IMR-90 (cell line): ENCODE results near the gene KRTAP12-3. TPM values are rescaled to one million over a fixed set of nuclear protein-coding genes. Genes with fewer than 3 reads are reported as not detected.

Experiments
- ATAC-seq: fragments of 200-7000 bp; cut with Tn5 transposase; 2 replicates; pipeline ENCODE4 v1.9.1; 2020; ENCODE audit warnings: low read depth, mild to moderate bottlenecking, moderate library complexity
- Bru-seq: library from RNA; stranded (reverse); fragments of 400-500 nt; gene quantifications from one replicate; lab custom pipeline; 2021; lab: Mats Ljungman, UMichigan
- BruChase-seq, 2 experiments: library from RNA; stranded (reverse); fragments of 400-500 nt; gene quantifications; one replicate each; lab custom pipeline; 2021; lab: Mats Ljungman, UMichigan
- BruUV-seq: library from RNA; stranded (reverse); fragments of 400-500 nt; replicated peaks from 2 replicates; lab custom pipeline; 2021; lab: Mats Ljungman, UMichigan
- CTCF ChIA-PET: fragments of 300-600 bp; formaldehyde crosslinking; extraction: SDS; loops from one replicate; lab custom pipeline; 2021; ENCODE audit warnings: antibody characterized with exemption; lab: Yijun Ruan, JAX
- POLR2A ChIA-PET: fragments of 300-600 bp; sonication (Branson Sonifier 250); formaldehyde crosslinking; loops from one replicate; lab custom pipeline; 2022; ENCODE audit warnings: antibody characterized with exemption; ENCODE audit not compliant: unreplicated experiment; lab: Charles Lee
- DNase-seq: peaks from one replicate; pipeline ENCODE4 v3.0.0; 2013
- H2AFZ ChIP-seq: replicated peaks from 2 replicates; pipeline ENCODE3; 2013; ENCODE audit warnings: low read length, mild to moderate bottlenecking; ENCODE audit not compliant: poor library complexity
- H2AK5ac ChIP-seq: 2 replicates; pipeline ENCODE4 v1.6.1; 2013; ENCODE audit warnings: low read depth, low read length, inconsistent platforms
- H2AK9ac ChIP-seq: replicated peaks from 2 replicates; pipeline ENCODE3; 2013; ENCODE audit warnings: mild to moderate bottlenecking, low read depth, low read length, moderate library complexity; ENCODE audit not compliant: poor library complexity
- H2BK120ac ChIP-seq: 2 replicates; pipeline ENCODE4 v1.6.1; 2013; ENCODE audit warnings: low read depth, low read length, inconsistent platforms
- H2BK15ac ChIP-seq: 3 replicates; pipeline ENCODE4 v1.6.1; 2013; ENCODE audit warnings: low read depth, low read length, inconsistent platforms
- H2BK20ac ChIP-seq: 2 replicates; pipeline ENCODE4 v1.6.1; 2013; ENCODE audit warnings: low read depth, mild to moderate bottlenecking, inconsistent platforms, low read length, moderate library complexity
- H2BK5ac ChIP-seq: 2 replicates; pipeline ENCODE4 v1.6.1; 2013; ENCODE audit warnings: mild to moderate bottlenecking, low read depth, low read length, inconsistent platforms; ENCODE audit not compliant: poor library complexity, severe bottlenecking
- H3K14ac ChIP-seq: replicated peaks from 2 replicates; pipeline ENCODE4 v1.6.1; 2013; ENCODE audit warnings: low read depth, low read length, inconsistent platforms
- H3K18ac ChIP-seq: 2 replicates; pipeline ENCODE4 v1.6.1; 2013; ENCODE audit warnings: low read depth, low read length, control low read depth
- H3K23ac ChIP-seq: 2 replicates; pipeline ENCODE4 v1.6.1; 2013; ENCODE audit warnings: low read depth, low read length, inconsistent platforms
- H3K27ac ChIP-seq: 2 replicates; pipeline ENCODE4 v1.5.1; 2013; ENCODE audit warnings: mild to moderate bottlenecking, control low read depth, low read length; ENCODE audit not compliant: insufficient read depth
- H3K27me3 ChIP-seq: 2 replicates; pipeline ENCODE4 v1.6.1; 2013; ENCODE audit warnings: low read length; ENCODE audit not compliant: control insufficient read depth, insufficient read depth
- H3K36me3 ChIP-seq: 2 replicates; pipeline ENCODE4 v1.6.1; 2013; ENCODE audit warnings: low read length, mixed read lengths; ENCODE audit not compliant: control insufficient read depth, insufficient read depth
- H3K4ac ChIP-seq: 2 replicates; pipeline ENCODE4 v1.6.1; 2013; ENCODE audit warnings: low read depth, low read length, inconsistent platforms
- H3K4me1 ChIP-seq: 2 replicates; pipeline ENCODE4 v1.6.1; 2013; ENCODE audit warnings: low read length, mixed read lengths; ENCODE audit not compliant: control insufficient read depth, insufficient read depth
- H3K4me2 ChIP-seq: 2 replicates; pipeline ENCODE4 v1.6.1; 2013; ENCODE audit warnings: low read depth, mild to moderate bottlenecking, control low read depth, low read length, moderate library complexity
- H3K4me3 ChIP-seq: 2 replicates; pipeline ENCODE4 v1.5.1; 2013; ENCODE audit warnings: low read depth, mild to moderate bottlenecking, control low read depth, low read length, moderate library complexity; ENCODE audit not compliant: insufficient read depth
- H3K56ac ChIP-seq: 2 replicates; pipeline ENCODE4 v1.6.1; 2013; ENCODE audit warnings: low read length, inconsistent platforms; ENCODE audit not compliant: insufficient read depth; ENCODE audit errors: extremely low read depth
- H3K79me1 ChIP-seq, 2 experiments: 2 replicates each; pipeline ENCODE4 v1.6.1; 2013; ENCODE audit warnings: low read length in 2 of 2, inconsistent platforms in 1 of 2, low read depth in 1 of 2
- H3K9ac ChIP-seq: 2 replicates; pipeline ENCODE4 v1.6.1; 2013; ENCODE audit warnings: low read depth, low read length, control low read depth
- H3K9me1 ChIP-seq: 2 replicates; pipeline ENCODE4 v1.6.1; 2013; ENCODE audit warnings: low read length, inconsistent platforms; ENCODE audit not compliant: insufficient read depth
- H3K9me3 ChIP-seq: 2 replicates; pipeline ENCODE4 v1.6.1; 2013; ENCODE audit warnings: low read length; ENCODE audit not compliant: control insufficient read depth, insufficient read depth
- H4K20me1 ChIP-seq: 2 replicates; pipeline ENCODE4 v1.6.1; 2013; ENCODE audit warnings: low read length, inconsistent platforms; ENCODE audit not compliant: insufficient read depth
- H4K5ac ChIP-seq: 2 replicates; pipeline ENCODE4 v1.6.1; 2013; ENCODE audit warnings: mild to moderate bottlenecking, low read depth, low read length, control low read depth
- H4K8ac ChIP-seq, 2 experiments: 2 replicates each; pipeline ENCODE4 v1.6.1; 2013; ENCODE audit warnings: low read depth in 2 of 2, low read length in 2 of 2, control low read depth in 1 of 2, inconsistent platforms in 1 of 2
- H4K91ac ChIP-seq: 2 replicates; pipeline ENCODE4 v1.6.1; 2013; ENCODE audit warnings: low read depth, low read length, inconsistent platforms; ENCODE audit not compliant: insufficient read depth
- BHLHE40 ChIP-seq: fragments of 150-350 bp; IDR thresholded peaks from 2 replicates; pipeline ENCODE4 v1.6.1; 2016; ENCODE audit warnings: mild to moderate bottlenecking, low read depth, low read length
- CEBPB ChIP-seq: IDR thresholded peaks from 2 replicates; pipeline ENCODE4 v1.6.1; 2012; ENCODE audit warnings: low read depth, low read length, improper control_type of control experiment
- CHD1 ChIP-seq: IDR thresholded peaks from 2 replicates; pipeline ENCODE4 v1.6.1; 2012; ENCODE audit warnings: low read depth, low read length, improper control_type of control experiment
- FOS ChIP-seq: fragments of 150-350 bp; IDR thresholded peaks from 2 replicates; pipeline ENCODE4 v1.6.1; 2016; ENCODE audit warnings: low read depth, low read length
- MAFK ChIP-seq: IDR thresholded peaks from 2 replicates; pipeline ENCODE4 v1.6.1; 2012; ENCODE audit warnings: low read depth, low read length, improper control_type of control experiment
- MAZ ChIP-seq: IDR thresholded peaks from 2 replicates; pipeline ENCODE4 v1.6.1; 2012; ENCODE audit warnings: low read depth, mild to moderate bottlenecking, low read length, improper control_type of control experiment, moderate library complexity, borderline replicate concordance
- MXI1 ChIP-seq: IDR thresholded peaks from 2 replicates; pipeline ENCODE4 v1.6.1; 2012; ENCODE audit warnings: low read depth, mild to moderate bottlenecking, low read length, moderate library complexity, borderline replicate concordance
- NFE2L2 ChIP-seq: fragments of 150-350 bp; IDR thresholded peaks from 2 replicates; pipeline ENCODE4 v1.6.1; 2016; ENCODE audit warnings: low read depth, mild to moderate bottlenecking, low read length
- POLR2A ChIP-seq: IDR thresholded peaks from 2 replicates; pipeline ENCODE4 v1.6.1; 2012; ENCODE audit warnings: mild to moderate bottlenecking, low read depth, low read length
- RCOR1 ChIP-seq: IDR thresholded peaks from 2 replicates; pipeline ENCODE4 v1.6.1; 2012; ENCODE audit warnings: mild to moderate bottlenecking, low read length, improper control_type of control experiment; ENCODE audit not compliant: insufficient replicate concordance
- RFX5 ChIP-seq: IDR thresholded peaks from 2 replicates; pipeline ENCODE4 v1.8.0; 2012; ENCODE audit warnings: low read depth, mild to moderate bottlenecking, low read length, moderate library complexity
- SMC3 ChIP-seq: fragments of 150-350 bp; IDR thresholded peaks from 2 replicates; pipeline ENCODE4 v1.6.1; 2016; ENCODE audit warnings: low read depth, mild to moderate bottlenecking, antibody characterized with exemption, low read length, moderate library complexity
- WGBS, 2 experiments: methylation state at CpG; one replicate each; pipeline versions ENCODE4 v1.1.5 to v1.1.7; 2013; ENCODE audit warnings: missing lambda C conversion rate in 2 of 2; ENCODE audit not compliant: insufficient read length in 1 of 2; ENCODE audit errors: extremely low coverage in 2 of 2; 5-methylcytosine and 5-hydroxymethylcytosine counted together
- dilution Hi-C: fragments of 300-500 bp; cut with HindIII; formaldehyde crosslinking; loops from one replicate; pipeline ENCODE4 v1.14.3; 2018; ENCODE audit warnings: low sequenced_read_pairs; ENCODE audit not compliant: unreplicated experiment
- in situ Hi-C: fragments of 300-500 bp; cut with MboI; formaldehyde crosslinking; loops from 3 replicates; pipeline ENCODE4 v1.14.3; 2019; ENCODE audit warnings: low sequenced_read_pairs, inconsistent platforms, mixed read lengths
- intact Hi-C: fragments of 100-400 bp; cut with micrococcal nuclease; formaldehyde crosslinking; loops from 2 replicates; pipeline ENCODE4 v1.10.0; 2022
- long read RNA-seq: library from polyadenylated mRNA; unstranded; transcript quantifications from one replicate; pipeline ENCODE4 v2.0.0, GENCODE V29; 2021; ENCODE audit not compliant: unreplicated experiment
- polyA plus RNA-seq, 3 experiments: library from polyadenylated mRNA; depleted of rRNA; stranded (reverse); fragments of >200 nt; gene quantifications; 2 replicates each; pipeline ENCODE4 v1.2.3, GENCODE V29; 2012; ENCODE audit warnings: low replicate concordance in 1 of 3
- total RNA-seq: library from RNA; depleted of rRNA; stranded (reverse); fragments of >200 nt; gene quantifications from 2 replicates; pipeline ENCODE4 v1.2.3, GENCODE V29; 2012; rRNA removed
- TF ChIP-seq, protein P1 (sequence below): conservative IDR thresholded peaks from 2 replicates; pipeline ENCODE4 v1.5.1; 2012; ENCODE audit warnings: mild to moderate bottlenecking, low read depth, low read length, improper control_type of control experiment
- TF ChIP-seq, protein P2 (sequence below): fragments of 150-350 bp; IDR thresholded peaks from 2 replicates; pipeline ENCODE4 v1.6.1; 2016; ENCODE audit warnings: low read depth, mild to moderate bottlenecking, low read length, moderate library complexity, borderline replicate concordance

The KRTAP12-3 gene, protein sequence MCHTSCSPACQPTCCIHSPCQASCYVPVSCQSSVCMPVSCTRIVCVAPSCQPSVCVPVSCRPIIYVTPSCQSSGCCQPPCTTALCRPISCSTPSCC
- total RNA-seq (not detected in 2 replicates), polyA plus RNA-seq (2012; rRNA removed) (not detected in 2 replicates), Bru-seq, nascent RNA (not detected), BruChase-seq, experiment 1, labeled RNA remaining after a 6-hour chase (not detected), BruChase-seq, experiment 2, labeled RNA remaining after a 2-hour chase (not detected)
- not detected in 2 replicates for polyA plus RNA-seq (2012; cell fraction: cytosol; rRNA removed)
- not detected in 2 replicates for polyA plus RNA-seq (2012; cell fraction: nucleus; rRNA removed; ENCODE audit: low replicate concordance)
- long read RNA-seq = 0 reads

DNA sequence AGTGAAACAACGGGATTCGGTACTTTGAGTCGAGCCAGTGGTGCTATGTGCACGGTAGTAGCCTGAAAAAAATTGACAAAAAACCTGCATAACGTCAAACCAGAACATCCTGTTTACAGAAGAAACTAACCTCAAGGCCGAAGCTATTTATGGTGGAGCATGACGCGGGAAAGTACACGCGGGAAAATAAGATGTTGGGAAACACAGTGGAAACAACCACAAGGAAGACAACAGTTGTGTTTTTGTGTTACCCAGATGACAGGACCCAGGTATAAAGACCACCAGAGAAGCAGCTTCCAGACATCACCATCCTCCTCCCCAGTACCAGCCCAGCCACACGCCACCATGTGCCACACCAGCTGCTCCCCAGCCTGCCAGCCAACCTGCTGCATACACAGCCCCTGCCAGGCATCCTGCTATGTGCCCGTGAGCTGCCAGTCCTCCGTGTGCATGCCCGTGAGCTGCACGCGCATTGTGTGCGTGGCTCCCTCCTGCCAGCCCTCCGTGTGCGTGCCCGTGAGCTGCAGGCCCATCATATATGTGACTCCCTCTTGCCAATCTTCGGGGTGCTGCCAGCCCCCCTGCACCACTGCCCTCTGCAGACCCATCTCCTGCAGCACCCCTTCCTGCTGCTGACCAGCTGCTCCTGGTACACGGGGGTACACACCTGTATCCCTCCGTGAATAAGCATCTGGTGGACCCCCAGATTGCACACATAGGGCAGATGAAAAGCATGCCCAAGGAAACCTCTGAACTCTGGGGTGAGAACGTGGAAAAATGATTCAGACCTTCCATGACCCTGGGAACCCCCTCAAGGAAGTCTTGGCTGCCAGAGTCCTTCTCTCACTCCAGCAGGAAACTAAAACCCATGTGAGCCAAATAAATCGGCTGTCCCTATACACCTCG is at the start of gene KRTAP12-3:
KRTAP12-3 (plus strand) TSS at position 298 of the 906 bp plus-strand sequence; CDS start at position 346, 48 bp downstream.
- H2BK20ac ChIP-seq = no peak within 1 kb of the TSS
- H3K23ac ChIP-seq = no peak within 1 kb of the TSS
- DNase-seq (peak; percentile 7), ATAC-seq (no peak)
- no peak within 1 kb of the TSS for H2AK9ac ChIP-seq
- no peak within 1 kb of the TSS for H3K14ac ChIP-seq
- no peak within 1 kb of the TSS for H2BK15ac ChIP-seq
- BruUV-seq = no TSS peak
- ChIA-PET POLR2A (no interaction called here), CTCF (no interaction called here)
- H3K18ac ChIP-seq = no peak within 1 kb of the TSS
- H2AFZ ChIP-seq = peak within 1 kb of the TSS; percentile 14
- no peak within 1 kb of the TSS for H3K4me2 ChIP-seq
- no peak within 1 kb of the TSS for H2AK5ac ChIP-seq
- intact Hi-C loops (loop anchor here (10.0 kb wide), 1 partner anchor 57 kb away; the partner anchor contains the start of gene TSPEAR), dilution Hi-C loops (no loop called here), in situ Hi-C loops (no loop called here)
- H2BK5ac ChIP-seq = no peak within 1 kb of the TSS
- H3K36me3 ChIP-seq = no peaks in the 10 kb centered on the region
- no peaks in the 10 kb centered on the region for H3K9me1 ChIP-seq
- peaks cover 3% of the 10 kb centered on the region for H3K9me3 ChIP-seq
- no peak within 1 kb of the TSS for H3K9ac ChIP-seq
- no peak within 1 kb of the TSS for H4K91ac ChIP-seq
- 81% methylated on average over 6 of the region's 26 CpGs; no CpG with 5 or more reads in 1 of the 2 experiments for WGBS, 2 experiments
- peaks cover 2% of the 10 kb centered on the region; the same call in 1 of the 2 replicates for H3K27me3 ChIP-seq
- H4K8ac ChIP-seq = no peak within 1 kb of the TSS
- no peak within 1 kb of the TSS for H3K56ac ChIP-seq
- H3K27ac ChIP-seq = no peak within 1 kb of the TSS
- H4K5ac ChIP-seq = no peak within 1 kb of the TSS
- H4K20me1 ChIP-seq = no peaks in the 10 kb centered on the region
- H2BK120ac ChIP-seq = no peak within 1 kb of the TSS
- H3K4me3 ChIP-seq = no peak within 1 kb of the TSS
- H3K4me1 ChIP-seq = no peaks in the 10 kb centered on the region
- H3K79me1 ChIP-seq = no peaks in the 10 kb centered on the region
- no peak within 1 kb of the TSS for H3K4ac ChIP-seq
- TF ChIP-seq RFX5 (no peak), BHLHE40 (no peak), MAFK (no peak), CEBPB (no peak), FOS (no peak), POLR2A (no peak), MXI1 (no peak), NFE2L2 (no peak), CHD1 (no peak), SMC3 (no peak), MAZ (no peak), RCOR1 (no peak)
- TF ChIP-seq, protein P1, sequence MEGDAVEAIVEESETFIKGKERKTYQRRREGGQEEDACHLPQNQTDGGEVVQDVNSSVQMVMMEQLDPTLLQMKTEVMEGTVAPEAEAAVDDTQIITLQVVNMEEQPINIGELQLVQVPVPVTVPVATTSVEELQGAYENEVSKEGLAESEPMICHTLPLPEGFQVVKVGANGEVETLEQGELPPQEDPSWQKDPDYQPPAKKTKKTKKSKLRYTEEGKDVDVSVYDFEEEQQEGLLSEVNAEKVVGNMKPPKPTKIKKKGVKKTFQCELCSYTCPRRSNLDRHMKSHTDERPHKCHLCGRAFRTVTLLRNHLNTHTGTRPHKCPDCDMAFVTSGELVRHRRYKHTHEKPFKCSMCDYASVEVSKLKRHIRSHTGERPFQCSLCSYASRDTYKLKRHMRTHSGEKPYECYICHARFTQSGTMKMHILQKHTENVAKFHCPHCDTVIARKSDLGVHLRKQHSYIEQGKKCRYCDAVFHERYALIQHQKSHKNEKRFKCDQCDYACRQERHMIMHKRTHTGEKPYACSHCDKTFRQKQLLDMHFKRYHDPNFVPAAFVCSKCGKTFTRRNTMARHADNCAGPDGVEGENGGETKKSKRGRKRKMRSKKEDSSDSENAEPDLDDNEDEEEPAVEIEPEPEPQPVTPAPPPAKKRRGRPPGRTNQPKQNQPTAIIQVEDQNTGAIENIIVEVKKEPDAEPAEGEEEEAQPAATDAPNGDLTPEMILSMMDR = no peak
- TF ChIP-seq, protein P2, sequence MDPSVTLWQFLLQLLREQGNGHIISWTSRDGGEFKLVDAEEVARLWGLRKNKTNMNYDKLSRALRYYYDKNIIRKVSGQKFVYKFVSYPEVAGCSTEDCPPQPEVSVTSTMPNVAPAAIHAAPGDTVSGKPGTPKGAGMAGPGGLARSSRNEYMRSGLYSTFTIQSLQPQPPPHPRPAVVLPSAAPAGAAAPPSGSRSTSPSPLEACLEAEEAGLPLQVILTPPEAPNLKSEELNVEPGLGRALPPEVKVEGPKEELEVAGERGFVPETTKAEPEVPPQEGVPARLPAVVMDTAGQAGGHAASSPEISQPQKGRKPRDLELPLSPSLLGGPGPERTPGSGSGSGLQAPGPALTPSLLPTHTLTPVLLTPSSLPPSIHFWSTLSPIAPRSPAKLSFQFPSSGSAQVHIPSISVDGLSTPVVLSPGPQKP = no peak
